MM.1S (cell line): Measurements from ENCODE around the gene RSRC2.

ENCODE experiments used
- EZH2 ChIP-seq: fragments of 300-600 bp; sonication (generic); optimal IDR thresholded peaks from 2 replicates; pipeline ENCODE3; 2017; ENCODE audit warnings: low read depth, mild to moderate bottlenecking, antibody characterized with exemption, low read length, mixed read lengths
- EZH2phosphoT487 ChIP-seq: fragments of 300-600 bp; sonication (generic); IDR thresholded peaks from 2 replicates; pipeline ENCODE4 v1.6.1; 2018; ENCODE audit warnings: antibody characterized with exemption, low read length

DNA sequence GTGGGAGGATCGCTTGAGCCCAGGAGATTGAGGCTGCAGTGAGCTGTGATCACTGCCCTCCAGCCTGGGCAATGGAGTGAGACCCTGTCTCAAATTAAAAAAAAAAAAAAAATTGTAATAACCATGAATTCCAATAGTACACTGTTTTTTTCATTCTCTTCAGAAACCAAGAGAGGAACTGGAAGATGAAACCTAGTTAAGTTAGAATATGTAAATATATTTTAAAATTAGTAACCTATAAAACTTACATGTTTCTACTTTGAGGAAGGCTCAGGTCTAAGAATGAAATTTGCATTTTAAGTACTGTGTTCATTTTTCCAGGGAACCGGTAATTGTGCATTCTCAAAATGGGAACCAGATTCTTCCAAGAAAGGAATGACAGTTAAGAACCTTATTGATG, 19.1 kb upstream of the RSRC2 start:
- TF ChIP-seq EZH2 (no peak), EZH2phosphoT487 (no peak)
